Measurements from ENCODE around the gene SSU72.
A peak's percentile ranks its signal among the peaks of the same experiment; 100 is the strongest.

SSU72 gene

DNA sequence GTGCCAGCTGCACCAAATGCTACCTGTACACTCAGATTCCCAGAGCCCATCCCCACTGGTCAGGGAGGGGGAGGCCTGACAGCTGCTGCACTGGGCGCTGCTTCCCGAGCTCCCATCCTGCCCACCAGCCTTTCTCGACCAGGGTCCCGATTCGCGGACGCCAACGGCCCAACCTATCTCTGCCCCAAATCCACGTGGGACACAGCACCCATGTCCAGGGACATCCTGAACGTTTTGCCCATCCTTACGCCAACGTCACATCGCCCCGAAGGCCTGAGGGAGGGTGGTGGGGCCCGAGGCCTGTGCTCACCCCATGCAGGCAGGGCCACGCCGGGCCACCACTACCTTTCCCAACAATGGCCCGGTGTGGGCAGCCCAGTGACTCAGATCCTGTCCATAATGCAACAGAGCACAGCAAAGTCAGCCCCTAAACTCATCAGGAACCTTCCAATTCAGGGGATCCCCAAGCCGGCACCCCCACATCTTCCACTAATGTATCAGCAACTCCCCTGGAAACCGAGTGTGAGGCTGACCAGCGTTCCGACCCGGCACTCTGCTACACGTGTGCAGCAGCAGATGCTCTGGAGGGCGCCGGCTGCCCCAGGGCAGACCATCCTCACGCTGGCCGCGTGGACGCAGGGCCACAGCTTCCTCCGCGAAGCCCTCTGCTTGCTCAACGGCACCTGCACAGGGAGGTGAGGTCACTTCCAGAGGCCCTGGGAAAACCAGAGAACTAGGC, 23.0 kb downstream of the SSU72 start:
- no peaks in the 10 kb centered on the region for H3K27me3 ChIP-seq (ENCODE audit: control insufficient read depth in 2 of 2, insufficient read depth in 2 of 2, low read length in 2 of 2)
- no peaks in the 10 kb centered on the region for H3K4me1 ChIP-seq (ENCODE audit: control insufficient read depth in 2 of 2, insufficient read depth in 2 of 2, low read length in 2 of 2)
- no peaks in the 10 kb centered on the region for H3K9me3 ChIP-seq (ENCODE audit: control insufficient read depth in 2 of 2, low read length in 2 of 2)
- no peak overlapping the region for H3K27ac ChIP-seq (ENCODE audit: low read depth in 2 of 2, low read length in 2 of 2)
- no peak overlapping the region for H3K9ac ChIP-seq (ENCODE audit: low read depth in 1 of 2, low read length in 2 of 2)
- no peak overlapping the region for H3K4me3 ChIP-seq (ENCODE audit: low read length in 2 of 2)
- peaks cover 3 to 7% of the 10 kb centered on the region in 2 donors for H3K36me3 ChIP-seq (ENCODE audit: control insufficient read depth in 2 of 2, insufficient read depth in 2 of 2, low read length in 2 of 2)

- H3K27ac ChIP-seq (ENCODE audit: low read depth in 2 of 2, low read length in 2 of 2) = no peak overlapping the region
- no peaks in the 10 kb centered on the region for H3K27me3 ChIP-seq (ENCODE audit: control insufficient read depth in 2 of 2, insufficient read depth in 2 of 2, low read length in 2 of 2)
- H3K9ac ChIP-seq (ENCODE audit: low read depth in 1 of 2, low read length in 2 of 2) = no peak overlapping the region
- H3K4me1 ChIP-seq (ENCODE audit: control insufficient read depth in 2 of 2, insufficient read depth in 2 of 2, low read length in 2 of 2) = no peaks in the 10 kb centered on the region
- peaks cover 3 to 7% of the 10 kb centered on the region in 2 donors for H3K36me3 ChIP-seq (ENCODE audit: control insufficient read depth in 2 of 2, insufficient read depth in 2 of 2, low read length in 2 of 2)
- no peak overlapping the region for H3K4me3 ChIP-seq (ENCODE audit: low read length in 2 of 2)
- H3K9me3 ChIP-seq (ENCODE audit: control insufficient read depth in 2 of 2, low read length in 2 of 2) = no peaks in the 10 kb centered on the region
Observed at GRCh38 chr1:1550591-1551432, 23.9 kb downstream of the SSU72 start.

GRCh38 chr1:1550087-1550486, 24.6 kb downstream of the SSU72 start:
- no peak overlapping the region for H3K9ac ChIP-seq (ENCODE audit: low read depth in 1 of 2, low read length in 2 of 2)
- H3K4me3 ChIP-seq (ENCODE audit: low read length in 2 of 2) = no peak overlapping the region
- H3K36me3 ChIP-seq (ENCODE audit: control insufficient read depth in 2 of 2, insufficient read depth in 2 of 2, low read length in 2 of 2) = peaks cover 3 to 7% of the 10 kb centered on the region in 2 donors
- H3K27ac ChIP-seq (ENCODE audit: low read depth in 2 of 2, low read length in 2 of 2) = no peak overlapping the region
- H3K27me3 ChIP-seq (ENCODE audit: control insufficient read depth in 2 of 2, insufficient read depth in 2 of 2, low read length in 2 of 2) = no peaks in the 10 kb centered on the region
- H3K4me1 ChIP-seq (ENCODE audit: control insufficient read depth in 2 of 2, insufficient read depth in 2 of 2, low read length in 2 of 2) = no peaks in the 10 kb centered on the region
- H3K9me3 ChIP-seq (ENCODE audit: control insufficient read depth in 2 of 2, low read length in 2 of 2) = no peaks in the 10 kb centered on the region

DNA sequence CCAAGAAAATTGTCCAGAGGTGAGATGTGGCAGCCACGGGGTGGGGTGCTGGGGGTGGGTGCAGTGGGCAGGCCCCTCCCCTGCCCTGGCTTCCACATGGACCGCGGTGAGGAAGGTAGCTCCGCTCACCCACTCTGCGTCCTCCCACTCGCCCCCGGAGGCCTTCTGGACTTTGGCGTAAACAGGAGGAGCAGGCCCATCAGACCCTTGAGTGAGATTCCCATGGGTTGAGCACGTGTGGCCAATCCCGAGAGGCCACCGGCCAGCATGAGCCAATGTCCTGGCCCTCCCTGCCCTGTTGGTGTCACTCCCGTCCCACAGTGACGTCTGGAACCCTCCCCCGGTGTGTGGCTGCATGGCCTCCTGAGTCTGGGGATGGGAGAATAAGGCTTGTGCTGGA, 26.1 kb downstream of the SSU72 start:
- H3K27me3 ChIP-seq (ENCODE audit: control insufficient read depth in 2 of 2, insufficient read depth in 2 of 2, low read length in 2 of 2) = no peaks in the 10 kb centered on the region
- H3K36me3 ChIP-seq (ENCODE audit: control insufficient read depth in 2 of 2, insufficient read depth in 2 of 2, low read length in 2 of 2) = peaks cover 3 to 7% of the 10 kb centered on the region in 2 donors

DNA sequence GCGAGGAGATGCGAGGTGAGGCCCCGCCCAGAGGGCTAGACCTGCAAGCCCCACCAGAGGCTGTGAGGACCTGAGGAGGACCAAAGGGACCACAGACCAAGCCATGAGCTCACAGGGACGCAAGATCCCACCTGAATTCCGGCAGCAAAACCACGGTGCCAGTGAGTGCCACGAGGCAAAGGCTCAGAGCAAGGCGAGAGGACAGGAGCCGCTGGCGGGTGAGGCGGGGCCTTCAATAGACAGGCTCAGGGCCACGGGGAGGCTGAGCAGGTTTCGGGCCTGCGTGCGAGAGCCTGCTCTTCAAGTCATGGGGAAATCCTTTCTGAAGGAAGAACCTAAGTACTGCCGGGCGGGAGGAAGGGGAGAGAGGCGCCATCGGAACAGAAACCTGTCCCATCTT, 27.2 kb downstream of the SSU72 start:
- no peaks in the 10 kb centered on the region for H3K27me3 ChIP-seq (ENCODE audit: control insufficient read depth in 2 of 2, insufficient read depth in 2 of 2, low read length in 2 of 2)
- no peak overlapping the region for H3K27ac ChIP-seq (ENCODE audit: low read depth in 2 of 2, low read length in 2 of 2)
- peaks cover 3 to 15% of the 10 kb centered on the region in 2 donors for H3K36me3 ChIP-seq (ENCODE audit: control insufficient read depth in 2 of 2, insufficient read depth in 2 of 2, low read length in 2 of 2)
- no peak overlapping the region for H3K4me3 ChIP-seq (ENCODE audit: low read length in 2 of 2)
- H3K9me3 ChIP-seq (ENCODE audit: control insufficient read depth in 2 of 2, low read length in 2 of 2) = no peaks in the 10 kb centered on the region
- no peak overlapping the region for H3K9ac ChIP-seq (ENCODE audit: low read depth in 1 of 2, low read length in 2 of 2)
- no peaks in the 10 kb centered on the region for H3K4me1 ChIP-seq (ENCODE audit: control insufficient read depth in 2 of 2, insufficient read depth in 2 of 2, low read length in 2 of 2)

More for the DNA sequence above, 26.1 kb downstream of the SSU72 start:
- no peaks in the 10 kb centered on the region for H3K4me1 ChIP-seq (ENCODE audit: control insufficient read depth in 2 of 2, insufficient read depth in 2 of 2, low read length in 2 of 2)
- H3K9me3 ChIP-seq (ENCODE audit: control insufficient read depth in 2 of 2, low read length in 2 of 2) = no peaks in the 10 kb centered on the region
- H3K4me3 ChIP-seq (ENCODE audit: low read length in 2 of 2) = no peak overlapping the region
- H3K9ac ChIP-seq (ENCODE audit: low read depth in 1 of 2, low read length in 2 of 2) = no peak overlapping the region
- H3K27ac ChIP-seq (ENCODE audit: low read depth in 2 of 2, low read length in 2 of 2) = no peak overlapping the region

DNA sequence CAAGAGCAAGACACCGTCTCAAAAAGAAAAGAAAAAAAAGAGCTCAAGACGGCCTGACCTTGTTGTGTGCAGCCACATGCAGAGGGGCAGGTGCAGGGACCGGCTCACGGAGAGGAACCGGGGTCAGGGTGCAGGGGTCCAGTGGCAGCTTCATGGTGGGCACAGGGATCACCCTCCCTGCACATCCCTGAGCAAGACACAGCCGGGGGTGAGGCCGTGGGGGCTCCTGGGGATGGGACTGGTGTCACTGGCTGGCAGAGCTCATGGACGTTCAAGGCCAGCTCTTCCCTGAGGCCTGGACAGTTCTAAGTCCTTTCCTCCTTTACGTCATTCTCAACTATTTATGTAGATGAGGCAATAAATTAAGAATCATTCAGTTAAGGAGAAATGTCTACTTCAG, 27.7 kb downstream of the SSU72 start:
- H3K4me1 ChIP-seq (ENCODE audit: control insufficient read depth in 2 of 2, insufficient read depth in 2 of 2, low read length in 2 of 2) = no peaks in the 10 kb centered on the region
- H3K36me3 ChIP-seq (ENCODE audit: control insufficient read depth in 2 of 2, insufficient read depth in 2 of 2, low read length in 2 of 2) = peaks cover 3 to 19% of the 10 kb centered on the region in 2 donors
- no peak overlapping the region for H3K27ac ChIP-seq (ENCODE audit: low read depth in 2 of 2, low read length in 2 of 2)
- H3K4me3 ChIP-seq (ENCODE audit: low read length in 2 of 2) = no peak overlapping the region
- no peaks in the 10 kb centered on the region for H3K9me3 ChIP-seq (ENCODE audit: control insufficient read depth in 2 of 2, low read length in 2 of 2)
- no peaks in the 10 kb centered on the region for H3K27me3 ChIP-seq (ENCODE audit: control insufficient read depth in 2 of 2, insufficient read depth in 2 of 2, low read length in 2 of 2)
- no peak overlapping the region for H3K9ac ChIP-seq (ENCODE audit: low read depth in 1 of 2, low read length in 2 of 2)

DNA sequence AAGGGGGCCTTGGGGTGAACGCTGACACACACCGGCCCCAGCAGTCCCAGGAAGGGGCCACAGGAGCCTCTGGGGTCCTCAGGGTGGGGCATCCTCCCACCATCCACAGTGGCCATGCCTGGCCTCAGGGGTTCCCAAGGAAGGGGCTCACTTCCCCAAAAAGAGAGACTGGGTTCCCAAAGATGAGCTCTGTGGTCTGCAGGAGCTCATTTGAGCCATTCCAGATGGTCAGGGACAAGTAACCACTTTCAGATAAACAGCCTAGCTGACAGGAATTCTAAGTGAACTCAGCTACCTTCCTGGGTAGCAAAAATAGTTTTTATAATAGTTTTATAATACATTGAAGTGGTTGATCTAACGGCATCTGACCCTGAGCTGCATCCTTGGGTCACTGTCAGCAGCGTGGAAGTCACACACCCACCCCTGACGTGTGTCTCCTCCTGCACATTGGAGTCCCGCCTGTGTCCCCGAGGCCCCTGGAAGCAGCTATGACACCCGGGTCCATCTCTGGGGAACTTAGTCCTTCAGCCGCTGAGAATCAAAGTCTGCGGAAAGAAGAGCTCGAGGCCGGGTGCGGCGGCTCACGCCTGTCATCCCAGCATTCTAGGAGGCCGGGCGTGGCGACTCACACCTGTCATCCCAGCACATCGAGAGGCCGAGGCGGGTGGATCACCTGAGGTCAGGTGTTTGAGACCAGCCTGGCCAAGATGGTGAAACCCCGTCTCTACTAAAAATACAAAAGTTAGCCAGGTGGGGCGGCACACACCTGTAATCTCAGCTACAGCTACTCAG, 28.5 kb downstream of the SSU72 start:
- Histone ChIP-seq H3K27ac (ENCODE audit: low read depth in 2 of 2, low read length in 2 of 2) (no peak overlapping the region), H3K9ac (ENCODE audit: low read depth in 1 of 2, low read length in 2 of 2) (no peak overlapping the region), H3K9me3 (ENCODE audit: control insufficient read depth in 2 of 2, low read length in 2 of 2) (no peaks in the 10 kb centered on the region), H3K4me1 (ENCODE audit: control insufficient read depth in 2 of 2, insufficient read depth in 2 of 2, low read length in 2 of 2) (no peaks in the 10 kb centered on the region), H3K4me3 (ENCODE audit: low read length in 2 of 2) (no peak overlapping the region), H3K36me3 (ENCODE audit: control insufficient read depth in 2 of 2, insufficient read depth in 2 of 2, low read length in 2 of 2) (peaks cover 11 to 24% of the 10 kb centered on the region in 2 donors), H3K27me3 (ENCODE audit: control insufficient read depth in 2 of 2, insufficient read depth in 2 of 2, low read length in 2 of 2) (no peaks in the 10 kb centered on the region)

GRCh38 chr1:1544544-1544943, 30.1 kb downstream of the SSU72 start:
- Histone ChIP-seq H3K4me1 (ENCODE audit: control insufficient read depth in 2 of 2, insufficient read depth in 2 of 2, low read length in 2 of 2) (no peaks in the 10 kb centered on the region), H3K27me3 (ENCODE audit: control insufficient read depth in 2 of 2, insufficient read depth in 2 of 2, low read length in 2 of 2) (no peaks in the 10 kb centered on the region), H3K9me3 (ENCODE audit: control insufficient read depth in 2 of 2, low read length in 2 of 2) (no peaks in the 10 kb centered on the region), H3K36me3 (ENCODE audit: control insufficient read depth in 2 of 2, insufficient read depth in 2 of 2, low read length in 2 of 2) (peaks cover 14 to 24% of the 10 kb centered on the region in 2 donors), H3K4me3 (ENCODE audit: low read length in 2 of 2) (no peak overlapping the region), H3K9ac (ENCODE audit: low read depth in 1 of 2, low read length in 2 of 2) (no peak overlapping the region), H3K27ac (ENCODE audit: low read depth in 2 of 2, low read length in 2 of 2) (no peak overlapping the region)

DNA sequence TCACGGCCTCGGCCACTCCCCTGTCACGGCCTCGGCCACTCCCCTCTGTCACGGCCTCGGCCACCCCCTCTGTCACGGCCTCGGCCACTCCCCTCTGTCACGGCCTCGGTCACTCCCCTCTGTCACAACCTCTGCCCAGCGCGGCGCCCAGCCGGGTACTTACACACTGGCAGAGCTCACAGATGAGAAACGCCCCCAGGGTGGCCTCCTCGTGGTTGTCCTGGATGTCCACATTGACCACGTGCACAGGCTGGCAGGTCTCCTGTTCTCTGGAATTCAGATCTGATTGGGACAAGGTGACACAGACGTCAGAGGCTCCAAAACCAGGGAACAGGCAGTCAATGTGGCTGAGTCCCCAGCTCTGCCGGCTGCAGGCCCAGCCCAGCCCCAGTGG, 31.0 kb downstream of the SSU72 start:
- H3K27me3 ChIP-seq (ENCODE audit: control insufficient read depth in 2 of 2, insufficient read depth in 2 of 2, low read length in 2 of 2) = no peaks in the 10 kb centered on the region
- peaks cover 0 to 4% of the 10 kb centered on the region in 2 donors for H3K4me1 ChIP-seq (ENCODE audit: control insufficient read depth in 2 of 2, insufficient read depth in 2 of 2, low read length in 2 of 2)
- peaks cover 14 to 22% of the 10 kb centered on the region in 2 donors for H3K36me3 ChIP-seq (ENCODE audit: control insufficient read depth in 2 of 2, insufficient read depth in 2 of 2, low read length in 2 of 2)
- H3K27ac ChIP-seq (ENCODE audit: low read depth in 2 of 2, low read length in 2 of 2) = peak overlapping the region; percentile 22 to 23
- H3K9ac ChIP-seq (ENCODE audit: low read depth in 1 of 2, low read length in 2 of 2) = no peak overlapping the region
- H3K4me3 ChIP-seq (ENCODE audit: low read length in 2 of 2) = no peak overlapping the region
- H3K9me3 ChIP-seq (ENCODE audit: control insufficient read depth in 2 of 2, low read length in 2 of 2) = no peaks in the 10 kb centered on the region
